HG02938 (cell line): ENCODE results near the gene ZXDA.
A peak's percentile ranks its signal among the peaks of the same experiment; 100 is the strongest.
"Not testable (repeated sequence)": the region's sequence is repeated elsewhere in the genome, so short reads cannot be mapped to it uniquely, and the experiment has no call there.

Source experiments
- ATAC-seq: cut with Tn5 transposase; IDR thresholded peaks from one replicate; pipeline ENCODE4 v1.9.1; 2021; ENCODE audit warnings: mild to moderate bottlenecking, moderate library complexity; ENCODE audit not compliant: unreplicated experiment

The ZXDA gene, protein sequence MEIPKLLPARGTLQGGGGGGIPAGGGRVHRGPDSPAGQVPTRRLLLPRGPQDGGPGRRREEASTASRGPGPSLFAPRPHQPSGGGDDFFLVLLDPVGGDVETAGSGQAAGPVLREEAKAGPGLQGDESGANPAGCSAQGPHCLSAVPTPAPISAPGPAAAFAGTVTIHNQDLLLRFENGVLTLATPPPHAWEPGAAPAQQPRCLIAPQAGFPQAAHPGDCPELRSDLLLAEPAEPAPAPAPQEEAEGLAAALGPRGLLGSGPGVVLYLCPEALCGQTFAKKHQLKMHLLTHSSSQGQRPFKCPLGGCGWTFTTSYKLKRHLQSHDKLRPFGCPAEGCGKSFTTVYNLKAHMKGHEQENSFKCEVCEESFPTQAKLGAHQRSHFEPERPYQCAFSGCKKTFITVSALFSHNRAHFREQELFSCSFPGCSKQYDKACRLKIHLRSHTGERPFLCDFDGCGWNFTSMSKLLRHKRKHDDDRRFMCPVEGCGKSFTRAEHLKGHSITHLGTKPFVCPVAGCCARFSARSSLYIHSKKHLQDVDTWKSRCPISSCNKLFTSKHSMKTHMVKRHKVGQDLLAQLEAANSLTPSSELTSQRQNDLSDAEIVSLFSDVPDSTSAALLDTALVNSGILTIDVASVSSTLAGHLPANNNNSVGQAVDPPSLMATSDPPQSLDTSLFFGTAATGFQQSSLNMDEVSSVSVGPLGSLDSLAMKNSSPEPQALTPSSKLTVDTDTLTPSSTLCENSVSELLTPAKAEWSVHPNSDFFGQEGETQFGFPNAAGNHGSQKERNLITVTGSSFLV

DNA sequence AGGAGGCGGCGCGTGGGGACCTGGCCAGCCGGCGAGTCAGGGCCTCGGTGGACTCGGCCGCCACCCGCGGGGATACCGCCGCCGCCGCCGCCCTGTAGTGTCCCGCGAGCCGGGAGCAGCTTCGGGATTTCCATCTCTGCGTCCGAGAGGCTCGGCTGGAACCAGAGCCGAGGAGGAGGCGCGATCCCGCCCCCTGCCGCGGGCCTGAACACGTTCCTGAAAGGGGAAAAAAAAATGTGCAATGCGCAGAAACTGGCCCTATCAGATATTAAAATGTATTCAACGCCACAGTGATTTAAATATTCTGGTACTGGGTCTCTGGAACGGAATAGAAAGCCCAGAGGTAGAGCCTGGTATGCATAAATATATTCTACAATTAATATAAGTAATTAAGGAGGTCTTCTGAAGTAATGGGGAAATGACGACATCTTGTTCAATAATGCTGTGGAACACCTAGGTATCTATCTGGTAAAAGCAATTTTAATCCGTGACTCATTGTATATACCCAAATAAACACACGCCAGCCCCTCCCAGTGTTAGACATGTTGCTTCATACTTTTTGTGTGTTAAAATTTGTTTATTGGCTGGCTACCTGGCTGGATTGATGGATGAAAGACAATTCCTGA lies at the start of gene ZXDA:
Gene ZXDA (minus strand): TSS at position 172 of the 626 bp plus-strand sequence. CDS start 38 bp downstream, at position 134.
- peak; percentile 66 for ATAC-seq

DNA sequence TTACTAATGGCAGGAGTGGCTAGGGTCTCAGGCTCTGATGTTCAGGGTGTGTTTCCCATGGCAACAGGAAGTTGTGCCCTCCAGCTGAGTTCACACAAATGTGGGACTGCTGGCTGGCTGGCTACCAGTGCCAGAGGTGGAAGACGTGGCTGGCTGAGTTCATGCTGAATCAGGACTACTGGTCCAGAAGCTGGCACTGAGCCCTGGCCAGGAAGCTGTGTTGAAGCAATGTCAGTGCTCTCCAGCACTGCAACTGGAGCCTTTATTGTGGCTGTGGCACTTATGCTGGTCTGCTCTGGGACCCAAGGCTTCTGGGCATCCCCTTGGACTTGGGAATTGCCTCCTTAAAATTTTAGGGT lies 42.0 kb upstream of the ZXDA start:
- ATAC-seq, result no peak

DNA sequence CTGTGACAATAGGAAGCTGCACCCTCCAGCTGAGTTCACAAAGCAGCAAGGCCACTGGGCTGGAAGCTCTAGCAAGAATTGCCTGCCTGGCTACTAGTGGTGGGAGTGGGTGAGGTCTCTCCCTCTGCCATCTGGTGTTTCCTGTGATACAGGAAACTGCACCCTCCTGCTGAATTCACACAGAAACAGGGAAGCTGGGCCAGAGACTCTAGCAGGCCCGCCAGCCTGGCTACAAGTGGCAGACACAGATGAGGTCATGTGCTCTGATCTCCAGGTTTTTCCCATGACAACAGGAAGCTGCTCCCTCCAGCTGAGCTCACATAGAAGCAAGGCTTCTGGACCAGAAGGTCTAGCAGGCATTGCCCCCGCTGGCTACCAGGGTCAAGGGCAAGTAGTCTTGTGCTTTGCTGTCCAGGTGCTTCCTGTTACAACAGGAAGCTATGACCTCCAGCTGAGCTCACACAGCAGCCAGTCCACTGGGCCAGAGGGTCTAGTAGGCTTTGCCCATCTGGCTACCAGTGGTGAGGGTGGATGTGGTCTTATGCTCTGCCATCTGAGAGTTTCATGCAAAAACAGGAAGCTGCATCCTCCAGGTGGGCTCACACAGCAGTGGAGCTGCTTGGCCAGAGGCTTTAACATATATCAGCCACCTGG lies 41.5 kb upstream of the ZXDA start:
- no peak for ATAC-seq

DNA sequence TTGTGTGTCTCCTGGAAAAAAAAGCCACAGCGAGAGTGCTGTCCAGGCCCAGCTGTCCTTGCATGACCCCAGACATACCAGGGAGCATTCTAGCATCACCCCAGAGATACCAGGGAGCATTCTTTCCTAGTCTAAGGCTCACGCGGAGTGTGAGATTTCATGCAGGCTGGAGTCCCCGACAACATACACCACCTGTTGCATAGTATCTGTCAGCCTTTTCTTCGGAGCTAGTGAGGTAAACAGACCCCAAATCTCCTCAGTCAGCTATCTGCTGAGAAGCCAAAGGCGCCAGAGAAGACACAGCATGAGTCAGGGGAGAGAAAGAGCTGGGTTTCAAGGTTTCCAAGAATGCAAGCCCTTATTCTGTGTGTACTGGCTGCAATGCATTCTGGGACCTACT lies 23.1 kb upstream of the ZXDA start:
- ATAC-seq, result no peak

DNA sequence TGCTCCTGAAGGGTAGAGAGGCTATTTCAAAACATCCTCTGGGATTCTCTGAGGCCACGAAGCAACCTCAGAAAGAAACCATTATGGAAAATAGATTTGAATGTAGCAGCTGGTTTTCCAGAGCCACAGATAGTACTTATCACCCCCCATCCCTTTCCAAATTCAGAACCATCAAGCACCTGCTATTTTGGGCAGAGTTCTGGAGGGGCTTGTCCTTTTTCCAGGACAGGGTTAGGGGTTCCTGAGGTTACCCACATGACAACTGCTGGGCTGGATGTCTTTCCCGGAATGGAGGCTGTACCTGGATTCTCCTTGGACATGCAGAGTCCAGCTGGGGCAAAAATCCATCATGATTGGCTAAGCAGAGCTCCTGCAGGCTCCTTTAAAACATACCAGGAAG lies 22.0 kb upstream of the ZXDA start:
- ATAC-seq, result no peak

DNA sequence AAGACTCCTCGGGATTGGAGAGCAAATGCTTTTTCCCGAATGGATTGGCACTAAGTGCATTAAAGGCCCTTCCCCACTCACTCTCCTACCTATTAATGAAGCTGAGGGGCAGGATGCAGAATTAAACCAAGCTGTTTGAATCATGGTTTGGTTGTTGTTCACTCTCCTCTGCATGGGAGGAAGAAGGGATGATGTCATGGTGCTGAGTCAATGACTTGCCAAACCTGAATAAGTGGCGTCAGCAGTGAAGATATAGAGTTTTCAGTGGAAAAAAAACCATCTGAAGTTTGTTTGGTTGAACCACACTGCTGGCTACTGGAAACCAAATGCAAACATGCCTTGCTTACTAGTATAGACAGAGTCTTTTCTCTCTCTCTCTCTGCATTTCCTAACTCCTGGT lies 19.8 kb upstream of the ZXDA start:
- ATAC-seq, result no peak

DNA sequence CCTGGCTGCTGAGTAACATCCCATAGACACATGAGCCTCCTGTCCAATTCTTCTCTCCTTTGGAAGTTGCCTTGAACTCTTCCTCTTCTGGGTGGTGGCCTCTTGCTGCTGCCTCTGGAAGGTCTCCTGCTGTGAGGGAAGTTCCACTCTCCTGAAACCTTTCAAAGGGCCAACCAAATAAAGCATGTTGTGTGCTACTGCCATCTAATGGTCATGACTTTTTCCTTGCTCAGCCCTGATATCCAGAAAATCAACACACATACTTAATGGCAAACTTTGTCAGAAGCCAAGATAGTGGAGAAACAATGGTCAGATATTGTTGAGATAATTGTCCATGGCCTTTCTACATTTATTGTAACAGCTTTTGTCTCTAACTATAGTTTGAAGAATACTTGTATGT lies 19.1 kb upstream of the ZXDA start:
- no peak for ATAC-seq

DNA sequence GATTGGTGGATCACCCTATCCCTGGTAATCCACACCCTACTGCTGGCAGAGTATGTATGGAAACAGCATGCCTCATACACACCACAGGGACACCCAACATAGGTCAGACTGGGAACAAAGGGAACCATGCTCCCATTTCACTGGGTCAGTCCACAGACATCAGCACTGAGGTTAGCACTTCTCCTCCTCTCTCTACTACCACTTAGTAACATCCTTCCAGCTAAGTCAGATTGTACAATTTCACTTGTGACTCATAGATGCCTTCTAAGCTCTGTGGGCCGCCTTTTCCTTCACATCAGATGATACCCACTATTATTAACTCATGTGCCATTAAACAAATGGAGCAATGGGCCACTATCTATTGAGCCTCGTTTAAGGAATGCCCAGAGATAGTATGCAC lies 15.5 kb upstream of the ZXDA start:
- no peak for ATAC-seq

DNA sequence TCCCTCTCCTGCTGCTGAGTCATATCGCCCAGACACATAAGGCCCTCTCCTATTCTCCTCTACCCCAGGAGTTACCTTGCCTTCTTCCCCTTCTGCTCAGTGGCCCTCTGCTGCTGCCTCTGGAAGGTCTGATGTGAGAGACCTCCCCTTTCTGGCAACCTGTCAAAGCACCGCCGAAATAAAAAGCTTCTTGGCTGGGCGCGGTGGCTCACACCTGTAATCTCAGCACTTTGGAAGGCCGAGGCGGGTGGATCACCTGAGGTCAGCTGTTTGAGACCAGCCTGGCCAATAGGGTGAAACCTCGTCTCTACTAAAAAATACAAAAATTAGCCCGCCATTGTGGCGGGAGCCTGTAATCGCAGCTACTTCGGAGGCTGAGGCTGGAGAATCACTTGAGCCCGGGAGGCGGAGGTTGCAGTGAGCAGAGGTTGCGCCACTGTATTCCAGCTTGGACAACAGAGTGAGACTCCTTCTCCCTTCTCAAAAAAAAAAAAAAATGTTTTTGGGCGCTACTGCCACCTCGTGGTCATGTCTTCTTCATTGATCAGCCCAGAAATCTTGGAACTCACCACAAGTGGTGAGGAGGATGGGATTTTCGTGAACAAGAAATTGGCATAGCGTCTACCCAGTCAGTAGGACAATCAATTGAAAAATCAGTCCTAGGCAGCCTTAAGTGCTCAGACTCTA lies 8.6 kb upstream of the ZXDA start:
- no peak for ATAC-seq

DNA sequence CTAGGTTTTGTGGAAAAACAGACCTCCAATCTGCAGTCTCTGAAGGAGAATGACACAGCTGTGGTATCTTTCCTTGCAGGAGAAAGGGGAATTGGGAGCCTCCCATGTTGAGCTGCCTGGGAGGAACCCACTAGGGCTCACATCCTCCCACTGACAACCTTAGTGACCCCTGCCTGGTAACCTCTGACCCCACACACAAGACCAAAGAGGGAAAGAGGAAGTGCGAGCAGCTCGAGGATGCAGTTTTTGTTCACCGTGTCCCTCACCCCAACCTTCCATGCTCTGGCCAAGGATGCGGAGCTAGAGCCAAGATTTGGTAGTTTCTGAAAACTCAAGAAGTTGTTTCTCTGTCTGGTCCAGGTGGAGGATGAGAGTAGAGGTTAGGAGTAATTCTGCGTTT lies 5.4 kb upstream of the ZXDA start:
- ATAC-seq, result no peak

DNA sequence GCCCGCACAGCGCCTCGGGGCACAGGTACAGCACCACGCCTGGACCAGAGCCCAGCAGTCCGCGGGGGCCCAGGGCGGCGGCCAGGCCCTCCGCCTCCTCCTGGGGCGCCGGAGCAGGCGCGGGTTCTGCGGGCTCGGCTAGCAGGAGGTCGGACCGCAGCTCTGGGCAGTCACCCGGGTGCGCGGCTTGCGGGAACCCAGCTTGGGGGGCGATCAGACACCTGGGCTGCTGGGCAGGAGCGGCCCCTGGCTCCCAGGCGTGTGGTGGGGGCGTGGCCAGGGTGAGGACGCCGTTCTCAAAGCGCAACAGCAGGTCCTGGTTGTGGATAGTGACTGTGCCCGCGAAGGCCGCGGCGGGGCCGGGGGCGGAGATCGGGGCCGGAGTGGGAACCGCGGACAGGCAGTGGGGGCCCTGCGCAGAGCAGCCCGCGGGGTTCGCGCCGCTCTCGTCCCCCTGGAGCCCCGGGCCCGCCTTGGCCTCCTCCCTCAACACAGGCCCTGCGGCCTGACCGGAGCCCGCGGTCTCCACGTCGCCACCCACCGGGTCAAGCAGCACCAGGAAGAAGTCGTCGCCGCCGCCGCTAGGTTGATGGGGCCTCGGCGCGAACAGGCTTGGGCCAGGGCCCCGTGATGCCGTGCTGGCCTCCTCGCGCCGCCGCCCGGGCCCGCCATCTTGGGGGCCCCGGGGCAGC lies 517 bp downstream of the ZXDA start:
- peak; percentile 70 for ATAC-seq

DNA sequence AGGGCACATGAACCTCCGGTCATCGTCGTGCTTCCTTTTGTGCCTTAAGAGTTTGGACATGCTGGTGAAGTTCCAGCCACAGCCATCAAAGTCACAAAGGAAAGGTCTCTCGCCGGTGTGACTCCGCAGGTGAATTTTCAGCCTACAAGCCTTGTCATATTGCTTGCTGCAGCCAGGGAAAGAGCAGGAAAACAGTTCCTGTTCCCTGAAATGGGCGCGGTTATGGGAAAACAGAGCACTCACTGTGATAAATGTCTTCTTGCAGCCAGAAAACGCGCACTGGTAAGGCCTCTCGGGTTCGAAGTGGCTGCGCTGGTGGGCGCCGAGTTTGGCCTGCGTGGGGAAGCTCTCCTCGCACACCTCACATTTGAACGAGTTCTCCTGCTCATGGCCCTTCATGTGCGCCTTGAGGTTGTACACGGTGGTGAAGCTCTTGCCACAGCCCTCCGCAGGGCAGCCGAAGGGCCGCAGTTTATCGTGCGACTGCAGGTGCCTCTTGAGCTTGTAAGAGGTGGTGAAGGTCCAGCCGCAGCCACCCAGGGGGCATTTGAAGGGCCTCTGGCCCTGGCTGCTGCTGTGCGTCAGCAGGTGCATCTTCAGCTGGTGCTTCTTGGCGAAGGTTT lies 1.2 kb downstream of the ZXDA start:
- not testable (repeated sequence) for ATAC-seq

DNA sequence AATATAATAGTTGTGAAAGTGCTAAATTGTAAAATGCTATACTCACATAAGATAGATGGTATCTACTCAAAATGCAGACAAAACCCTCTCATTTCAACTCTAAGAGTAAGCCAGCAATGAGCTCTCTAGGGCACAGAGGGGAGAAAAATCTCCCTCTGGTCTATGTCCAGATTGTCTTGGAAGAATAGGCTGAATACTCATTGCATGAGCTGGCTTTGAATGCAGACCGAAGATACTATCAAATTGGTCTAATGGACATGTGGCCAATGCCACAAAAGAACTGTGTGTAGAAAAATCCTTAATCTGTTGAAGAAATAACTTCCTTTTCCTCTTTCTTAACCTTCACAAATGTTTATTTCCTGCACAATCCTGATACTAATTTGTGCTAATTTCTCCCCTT lies 3.5 kb downstream of the ZXDA start:
- no peak for ATAC-seq

DNA sequence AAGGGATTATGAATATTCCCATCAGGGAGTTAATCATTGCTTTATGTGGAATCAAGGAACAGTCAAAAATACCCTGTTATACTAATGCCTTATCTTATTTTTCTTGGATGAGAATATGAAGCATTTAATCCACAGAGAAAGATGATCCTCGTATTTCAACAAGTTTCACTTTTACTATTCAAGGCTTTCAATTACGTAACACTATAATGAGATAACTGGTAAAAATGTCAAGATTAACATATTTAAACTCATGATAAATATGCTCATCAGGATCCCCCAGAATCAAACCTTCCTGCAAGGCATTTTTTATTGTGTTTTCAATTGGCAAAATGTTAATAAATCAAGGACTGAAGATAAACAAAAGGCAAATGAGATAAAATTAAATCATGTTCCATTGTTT lies 5.1 kb downstream of the ZXDA start:
- no peak for ATAC-seq

DNA sequence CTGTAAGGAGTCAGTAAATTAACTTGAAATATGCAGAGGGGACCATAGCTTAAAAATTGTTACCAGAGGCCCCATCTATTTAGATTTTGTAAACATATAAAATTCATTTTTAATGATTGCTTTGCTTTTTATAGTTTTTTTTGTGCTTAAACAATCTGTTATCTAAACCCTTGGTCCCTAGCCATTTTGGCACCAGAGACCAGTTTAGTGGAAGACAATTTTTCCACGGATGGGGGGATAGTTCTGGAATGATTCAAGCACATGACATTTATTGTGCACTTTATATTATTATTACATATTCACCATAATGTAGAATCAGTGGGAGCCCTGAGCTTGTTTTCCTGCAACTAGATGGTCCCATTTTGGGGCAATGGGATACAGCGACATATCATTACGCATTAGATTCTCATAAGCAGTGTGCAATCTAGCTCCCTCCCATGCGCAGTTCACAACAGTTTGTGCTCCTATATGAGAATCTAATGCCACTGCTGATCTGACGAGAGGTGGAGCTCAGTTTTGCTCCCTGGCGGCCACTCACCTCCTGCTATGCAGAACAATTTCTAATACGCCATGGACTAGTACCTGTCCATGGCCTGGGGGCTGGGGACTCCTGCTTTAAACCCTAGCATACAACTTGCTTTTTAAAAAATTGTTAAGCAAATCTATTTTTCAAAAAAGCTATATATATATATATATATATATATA lies 5.9 kb downstream of the ZXDA start:
- no peak for ATAC-seq

DNA sequence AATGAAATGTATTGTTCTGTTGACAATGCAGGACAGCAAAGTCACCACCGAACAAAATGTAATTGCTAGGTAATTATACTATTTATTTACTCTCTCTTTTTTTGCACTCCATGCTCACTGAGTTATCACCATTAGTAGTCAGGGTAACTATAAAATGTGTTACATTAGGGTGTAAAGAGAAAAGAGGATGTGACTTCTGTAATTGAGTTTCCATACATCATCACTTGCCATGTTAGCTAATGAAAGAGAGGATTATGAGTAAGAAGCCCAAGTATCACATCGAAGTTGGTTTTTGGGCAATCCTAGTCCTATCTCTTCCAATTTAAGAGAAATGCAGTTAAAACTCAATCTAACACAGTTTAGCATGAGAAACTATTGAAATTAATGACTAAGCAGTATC lies 7.6 kb downstream of the ZXDA start:
- ATAC-seq, result no peak

DNA sequence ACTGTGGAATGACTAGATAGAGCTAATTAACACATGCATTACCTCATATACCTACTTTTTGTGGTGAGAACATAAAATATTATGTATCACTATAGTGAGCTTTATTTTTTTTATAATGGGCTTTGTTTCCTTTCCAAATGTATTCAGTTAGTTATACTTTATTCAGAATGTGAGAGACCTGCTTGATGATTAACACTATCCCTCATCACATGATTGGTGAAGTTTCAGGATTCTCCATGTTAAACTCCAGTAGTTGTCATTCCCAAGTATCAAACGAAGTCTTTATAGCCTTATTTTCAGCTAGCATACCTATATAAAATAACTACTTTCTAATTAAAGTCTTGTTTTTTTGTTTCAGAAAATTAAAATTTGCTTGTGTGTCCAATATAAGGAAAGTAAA lies 8.8 kb downstream of the ZXDA start:
- ATAC-seq, result no peak

DNA sequence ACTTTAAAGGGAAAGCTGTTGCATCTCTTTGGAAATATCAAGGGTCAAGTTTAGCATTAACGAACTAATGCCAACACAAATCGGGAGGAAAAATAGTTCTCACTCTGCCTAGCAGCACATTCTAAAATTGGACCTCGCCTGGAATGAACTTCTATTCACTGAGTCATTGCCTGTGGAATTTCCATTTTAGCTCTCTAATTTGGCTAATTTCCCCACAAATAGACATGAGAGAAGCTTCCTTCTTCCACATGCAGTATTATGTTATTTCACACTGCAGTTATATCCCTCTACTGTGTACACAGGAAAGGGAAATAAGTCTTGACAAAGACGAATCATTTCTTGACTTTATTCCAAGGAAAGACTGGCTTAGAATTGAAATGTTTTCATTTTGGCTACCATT lies 9.3 kb downstream of the ZXDA start:
- ATAC-seq, result no peak

DNA sequence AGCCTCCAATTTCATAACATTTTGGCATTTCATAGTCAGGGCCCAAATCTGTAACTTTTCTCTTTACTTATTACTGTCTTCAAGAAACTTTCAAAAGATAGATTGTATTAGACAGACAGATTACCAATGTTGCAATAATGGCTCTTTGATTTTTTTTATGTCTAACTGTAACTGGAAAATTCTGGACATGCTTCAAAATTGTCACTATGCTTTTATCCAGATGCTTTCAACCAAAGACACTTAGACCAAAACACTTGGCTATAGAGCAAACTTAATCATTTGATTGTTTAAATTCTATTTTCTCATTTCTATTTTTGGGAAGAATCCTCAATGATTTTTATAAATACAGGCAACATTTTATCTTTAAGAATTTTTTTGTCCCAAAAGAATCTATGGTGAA lies 10.4 kb downstream of the ZXDA start:
- ATAC-seq, result no peak
